H1 (cell line): ENCODE results near the gene SURF4. TPM values are rescaled to one million over a fixed set of nuclear protein-coding genes. Genes with fewer than 3 reads are reported as not detected.

ENCODE experiments used
- CTCF ChIA-PET: fragments of 300-600 bp; sonication (Branson Sonifier 250); formaldehyde crosslinking; loops from one replicate; lab custom pipeline; 2021; ENCODE audit not compliant: partially characterized antibody; lab: Charles Lee
- POLR2A ChIA-PET: fragments of 300-600 bp; sonication (Branson Sonifier 250); formaldehyde crosslinking; loops from one replicate; lab custom pipeline; 2021; ENCODE audit warnings: inconsistent platforms; ENCODE audit not compliant: partially characterized antibody; lab: Charles Lee
- DNase-seq, 2 experiments: peaks; one replicate each; pipeline versions ENCODE4 v3.0.0 to v3.0.0-alpha.2; 2010 to 2022; ENCODE audit warnings: low spot score in 2 of 2, low read depth in 1 of 2, mixed read lengths in 1 of 2
- FAIRE-seq: peaks from 2 replicates; lab custom pipeline; 2011; peaks lifted over from hg19 to GRCh38; lab: Jason Lieb, UNC
- H2AFZ ChIP-seq: 2 replicates; pipeline ENCODE4 v1.8.1; 2012; ENCODE audit warnings: low read length, inconsistent platforms
- H2AK5ac ChIP-seq: 2 replicates; pipeline ENCODE4 v1.6.1; 2013; ENCODE audit warnings: low read depth, low read length
- H2BK120ac ChIP-seq: replicated peaks from 2 replicates; pipeline ENCODE3; 2013; ENCODE audit warnings: low read depth, low read length, inconsistent platforms
- H2BK12ac ChIP-seq: 2 replicates; pipeline ENCODE4 v1.6.1; 2013; ENCODE audit warnings: low read depth, low read length
- H2BK15ac ChIP-seq: 2 replicates; pipeline ENCODE4 v1.6.1; 2013; ENCODE audit warnings: low read length
- H2BK20ac ChIP-seq: 2 replicates; pipeline ENCODE4 v1.6.1; 2013; ENCODE audit warnings: low read length
- H2BK5ac ChIP-seq: 2 replicates; pipeline ENCODE4 v1.6.1; 2013; ENCODE audit warnings: low read depth, low read length
- H3K14ac ChIP-seq: 2 replicates; pipeline ENCODE4 v1.6.1; 2013; ENCODE audit warnings: inconsistent platforms; ENCODE audit not compliant: insufficient read length
- H3K18ac ChIP-seq: 2 replicates; pipeline ENCODE4 v1.6.1; 2013; ENCODE audit warnings: low read length; ENCODE audit errors: extremely low read depth
- H3K23ac ChIP-seq: 2 replicates; pipeline ENCODE4 v1.6.1; 2013; ENCODE audit warnings: inconsistent platforms; ENCODE audit not compliant: insufficient read length
- H3K23me2 ChIP-seq: 2 replicates; pipeline ENCODE4 v1.6.1; 2013; ENCODE audit warnings: low read depth, low read length
- H3K27ac ChIP-seq: 2 replicates; pipeline ENCODE4 v1.6.1; 2011; ENCODE audit warnings: low read depth, low read length, inconsistent platforms
- H3K27me3 ChIP-seq, 4 experiments: replicated peaks in 1 of 4; 1 replicate in 1 of 4; 2 replicates in 3 of 4; pipeline versions ENCODE4 v1.6.1 to v1.8.1; 2011 to 2013; ENCODE audit warnings: low read length in 3 of 4, mild to moderate bottlenecking in 3 of 4, inconsistent platforms in 2 of 4, mixed read lengths in 2 of 4, moderate library complexity in 1 of 4; ENCODE audit not compliant: control insufficient read depth in 3 of 4, insufficient read depth in 3 of 4; ENCODE audit errors: extremely low read depth in 1 of 4
- H3K36me3 ChIP-seq, 4 experiments: 2 replicates each; pipeline versions ENCODE4 v1.6.1 to v1.8.1; 2011 to 2013; ENCODE audit warnings: mild to moderate bottlenecking in 4 of 4, low read length in 3 of 4, moderate library complexity in 2 of 4, control low read depth in 1 of 4, inconsistent platforms in 1 of 4; ENCODE audit not compliant: insufficient read depth in 4 of 4, control insufficient read depth in 2 of 4
- H3K4ac ChIP-seq: replicated peaks from 2 replicates; pipeline ENCODE3; 2013; ENCODE audit warnings: low read length, low read depth, mixed read lengths, inconsistent platforms; ENCODE audit not compliant: insufficient read length
- H3K4me1 ChIP-seq, 4 experiments: replicated peaks in 1 of 4; 1 replicate in 1 of 4; 2 replicates in 3 of 4; pipeline versions ENCODE4 v1.6.1 to v1.8.1; 2011 to 2013; ENCODE audit warnings: low read length in 3 of 4, inconsistent platforms in 2 of 4, mixed read lengths in 1 of 4; ENCODE audit not compliant: insufficient read depth in 4 of 4, control insufficient read depth in 3 of 4
- H3K4me2 ChIP-seq, 2 experiments: 2 replicates each; pipeline versions ENCODE4 v1.6.1 to v1.8.1; 2011 to 2013; ENCODE audit warnings: low read depth in 2 of 2, low read length in 2 of 2, control low read depth in 1 of 2, inconsistent platforms in 1 of 2, mild to moderate bottlenecking in 1 of 2; ENCODE audit not compliant: insufficient read depth in 1 of 2
- H3K4me3 ChIP-seq, 4 experiments: fragments of 200-600, 300-600 bp in 1 of 4; sonication (generic), shearing (Covaris generic), sonication (Bioruptor Twin) in 1 of 4; 2 replicates each; pipeline versions ENCODE4 v1.5.1 to v1.8.1; 2011 to 2016; ENCODE audit warnings: low read length in 4 of 4, low read depth in 3 of 4, control low read depth in 2 of 4, inconsistent platforms in 2 of 4, mild to moderate bottlenecking in 2 of 4, mixed read lengths in 1 of 4, moderate library complexity in 1 of 4; ENCODE audit not compliant: insufficient read depth in 2 of 4; ENCODE audit errors: extremely low read depth in 1 of 4
- H3K56ac ChIP-seq: replicated peaks from 2 replicates; pipeline ENCODE3; 2013; ENCODE audit warnings: low read depth, mild to moderate bottlenecking, mixed read lengths, low read length, inconsistent platforms; ENCODE audit not compliant: insufficient read length
- H3K79me1 ChIP-seq: 2 replicates; pipeline ENCODE4 v1.6.1; 2013; ENCODE audit warnings: low read depth, low read length, control low read depth
- H3K79me2 ChIP-seq, 2 experiments: 2 replicates each; pipeline versions ENCODE4 v1.6.1 to v1.8.1; 2012 to 2013; ENCODE audit warnings: low read length in 2 of 2, mild to moderate bottlenecking in 2 of 2, inconsistent platforms in 1 of 2; ENCODE audit not compliant: insufficient read depth in 2 of 2, control insufficient read depth in 1 of 2
- H3K9ac ChIP-seq, 4 experiments: replicated peaks in 1 of 4; 1 replicate in 1 of 4; 2 replicates in 3 of 4; pipeline versions ENCODE4 v1.6.1 to v1.8.1; 2011 to 2013; ENCODE audit warnings: low read depth in 3 of 4, low read length in 3 of 4, control low read depth in 2 of 4, mild to moderate bottlenecking in 2 of 4, moderate library complexity in 2 of 4, inconsistent platforms in 1 of 4; ENCODE audit errors: extremely low read depth in 1 of 4
- H3K9me3 ChIP-seq, 2 experiments: 2 replicates each; pipeline versions ENCODE4 v1.6.1 to v1.8.1; 2012 to 2013; ENCODE audit warnings: mild to moderate bottlenecking in 2 of 2, moderate library complexity in 2 of 2, control low read depth in 1 of 2, inconsistent platforms in 1 of 2, low read depth in 1 of 2, low read length in 1 of 2, mixed read lengths in 1 of 2; ENCODE audit not compliant: insufficient read depth in 2 of 2
- H4K20me1 ChIP-seq, 2 experiments: replicated peaks in 1 of 2; 2 replicates each; pipeline versions ENCODE3 to v1.8.1; 2011 to 2013; ENCODE audit warnings: inconsistent platforms in 2 of 2, low read length in 2 of 2, mild to moderate bottlenecking in 1 of 2; ENCODE audit not compliant: insufficient read depth in 2 of 2, control insufficient read depth in 1 of 2
- H4K5ac ChIP-seq: 2 replicates; pipeline ENCODE4 v1.6.1; 2013; ENCODE audit warnings: low read length, low read depth, mixed read lengths, inconsistent platforms; ENCODE audit not compliant: insufficient read length
- H4K8ac ChIP-seq: 2 replicates; pipeline ENCODE4 v1.8.0; 2013; ENCODE audit warnings: mild to moderate bottlenecking, moderate library complexity, low read length, inconsistent platforms; ENCODE audit not compliant: insufficient read depth; ENCODE audit errors: extremely low read depth
- H4K91ac ChIP-seq: replicated peaks from 2 replicates; pipeline ENCODE3; 2013; ENCODE audit warnings: low read length, mixed read lengths, inconsistent platforms; ENCODE audit not compliant: insufficient read length
- GABPA ChIP-seq: IDR thresholded peaks from 2 replicates; pipeline ENCODE4 v1.6.1; 2011; ENCODE audit warnings: mild to moderate bottlenecking, low read length, moderate library complexity, borderline replicate concordance; ENCODE audit not compliant: insufficient read depth
- GTF2F1 ChIP-seq: IDR thresholded peaks from 2 replicates; pipeline ENCODE4 v1.6.1; 2012; ENCODE audit warnings: low read depth, low read length, improper control_type of control experiment, borderline replicate concordance
- WGBS, 2 experiments: shearing (Covaris generic) in 1 of 2; methylation state at CpG; one replicate each; pipeline versions ENCODE4 v1.1.6 to v1.1.7; 2013 to 2015; ENCODE audit warnings: low lambda C conversion rate in 2 of 2, mixed read lengths in 2 of 2, inconsistent platforms in 1 of 2, low coverage in 1 of 2, missing lambda C conversion rate in 1 of 2; ENCODE audit not compliant: insufficient replicate concordance in 2 of 2, insufficient coverage in 1 of 2, insufficient read length in 1 of 2; ENCODE audit errors: extremely low coverage in 1 of 2, missing lambda C conversion rate in 1 of 2; 5-methylcytosine and 5-hydroxymethylcytosine counted together
- polyA plus RNA-seq, 7 experiments: library from polyadenylated mRNA; depleted of rRNA in 3 of 7; stranded (reverse) in 5 of 7; unstranded in 2 of 7; fragments of >200 nt in 5 of 7; fragments of 200-250 nt in 2 of 7; gene quantifications; 1 replicate in 5 of 7; 2 replicates in 1 of 7; 4 replicates in 1 of 7; pipeline versions ENCODE4 v1.2.1 to v1.2.3, GENCODE V29; 2011 to 2013; ENCODE audit warnings: missing spikeins in 2 of 7, mixed read lengths in 2 of 7
- total RNA-seq: library from RNA; stranded (reverse); fragmentation: NEBNext Ultra II Directional; extraction: Animal tissue kit (Norgen Biotek cat#: 25700); gene quantifications from 2 replicates; pipeline ENCODE4 v1.2.1, GENCODE V29; 2021

SURF4 gene
- total and polyA plus RNA-seq, 2 of the 8 experiments (the other 6 are each of a cell fraction or from before 2014, with no cell fraction given): 176 to 182 TPM

DNA sequence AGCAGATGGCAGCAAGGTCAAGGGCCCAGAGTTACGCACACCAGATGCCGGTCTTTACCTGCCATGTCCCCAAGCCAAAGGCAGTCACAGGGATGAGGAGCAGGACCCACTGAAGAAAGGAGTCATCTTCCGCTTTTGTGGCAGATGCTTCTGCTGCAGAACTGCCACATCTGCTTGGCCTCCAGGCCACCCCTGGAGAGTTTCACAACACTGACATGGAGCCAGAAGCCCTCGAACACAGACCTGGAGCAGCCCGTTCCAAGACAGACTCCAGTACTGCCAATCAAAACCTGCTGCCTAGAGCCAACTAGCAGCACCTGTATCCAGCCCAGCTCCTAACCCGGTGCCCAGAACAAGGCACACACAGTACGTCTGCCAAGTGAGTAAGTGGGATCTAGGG is 21.1 kb downstream of the SURF4 start:
- Histone ChIP-seq H4K8ac (peak overlapping the region; percentile 39; the same call in 1 of the 2 replicates), H3K9ac (no peak overlapping the region; a peak in 1 of 7 replicates), H3K18ac (no peak overlapping the region), H2AK5ac (no peak overlapping the region; the same call in 1 of the 2 replicates), H2BK120ac (no peak overlapping the region), H4K91ac (no peak overlapping the region), H2BK15ac (no peak overlapping the region), H3K27ac (no peak overlapping the region), H3K56ac (no peak overlapping the region), H2BK5ac (no peak overlapping the region), H3K23me2 (peaks cover 2% of the 10 kb centered on the region; the same call in 1 of the 2 replicates), H3K4me1 (peaks cover 0 to 8% (median 3%) of the 10 kb centered on the region in 4 experiments; a peak in 5 of 7 replicates), H3K4me3 (no peak overlapping the region)
- 94% methylated on average over 7 of the region's 7 CpGs; no CpG with 5 or more reads in 1 of the 2 experiments for WGBS, 2 experiments
- no peak for DNase-seq
- POLR2A ChIA-PET: interaction anchor here (1.7 to 16.1 kb wide), 9 partner anchors 10 to 105 kb away, joined by 4 to 461 read pairs (median 13); partner anchors contain the start of genes CACFD1, MED22, RPL7A and STKLD1
- TF ChIP-seq GTF2F1 (no peak), GABPA (no peak)
- TF ChIP-seq, all 59 proteins: peak for 0
- Histone ChIP-seq H2BK20ac (no peak overlapping the region), H2AFZ (no peak overlapping the region), H3K4ac (no peak overlapping the region), H4K20me1 (peaks cover 11 to 12% of the 10 kb centered on the region in 2 experiments), H2BK12ac (no peak overlapping the region), H3K4me2 (no peak overlapping the region; a peak in 1 of 4 replicates), H3K79me2 (peaks cover 0 to 21% of the 10 kb centered on the region in 2 experiments; a peak in 2 of 4 replicates), H4K5ac (no peak overlapping the region), H3K79me1 (peaks cover 2% of the 10 kb centered on the region; the same call in 1 of the 2 replicates), H3K23ac (no peak overlapping the region), H3K9me3 (no peaks in the 10 kb centered on the region), H3K36me3 (peaks cover 17 to 34% (median 31%) of the 10 kb centered on the region in 4 experiments), H3K27me3 (no peaks in the 10 kb centered on the region), H3K14ac (no peak overlapping the region)
- no peak for FAIRE-seq
- CTCF ChIA-PET: interaction anchor here (0.9 to 8.2 kb wide), 11 partner anchors 8 to 168 kb away, joined by 3 to 90 read pairs (median 8); partner anchors contain the start of genes MED22 and RPL7A
